Measurements from ENCODE around the gene ALPI. TPM values are rescaled to one million over a fixed set of nuclear protein-coding genes. Genes with fewer than 3 reads are reported as not detected.

The ALPI gene
- total and polyA plus RNA-seq, 12 donors, result not detected

GRCh38 chr2:232437195-232437571 lies 18.8 kb upstream of the ALPI start:
- intact Hi-C loops (cut with DNase I), result loop anchor here in 7 of 10 donors (5.0 to 10.0 kb wide), 6 partner anchors 95 to 530 kb away; partner anchors contain the start of gene NPPC (in 1 of the 7)
- H3K27me3 ChIP-seq, result peaks cover 0 to 11% (median 4%) of the 10 kb centered on the region in 7 donors
- H3K27ac ChIP-seq, result no peak overlapping the region
- no peak for TF ChIP-seq CTCF (IDR thresholded peaks at IDR 0.05)
- no peak overlapping the region for H3K4me3 ChIP-seq
- WGBS, 2 donors, result 81 to 88% methylated on average over 12 of the region's 12 CpGs
- no peaks in the 10 kb centered on the region for H3K9me3 ChIP-seq
- no peak for ATAC-seq
- no peaks in the 10 kb centered on the region for H3K36me3 ChIP-seq
- no peak for DNase-seq
- peaks cover 0 to 11% (median 0%) of the 10 kb centered on the region in 9 donors for H3K4me1 ChIP-seq

- DNase-seq, result no peak
- no peak overlapping the region for H3K4me3 ChIP-seq
- ATAC-seq, result no peak
- H3K4me1 ChIP-seq, result peaks cover 0 to 11% (median 0%) of the 10 kb centered on the region in 9 donors
- 86 to 91% methylated on average over 12 of the region's 12 CpGs for WGBS, 2 donors
- peaks cover 0 to 11% (median 4%) of the 10 kb centered on the region in 7 donors for H3K27me3 ChIP-seq
- H3K27ac ChIP-seq, result no peak overlapping the region
- no peaks in the 10 kb centered on the region for H3K36me3 ChIP-seq
- no peaks in the 10 kb centered on the region for H3K9me3 ChIP-seq
- TF ChIP-seq CTCF (IDR thresholded peaks at IDR 0.05), result no peak
- intact Hi-C loops (cut with DNase I), result loop anchor here in 7 of 10 donors (5.0 to 10.0 kb wide), 6 partner anchors 96 to 531 kb away; partner anchors contain the start of gene NPPC (in 1 of the 7)
These were observed 17.9 kb upstream of the ALPI start for GRCh38 chr2:232438091-232438490.

- Histone ChIP-seq H3K4me1 (peaks cover 0 to 11% (median 0%) of the 10 kb centered on the region in 9 donors), H3K9me3 (no peaks in the 10 kb centered on the region), H3K27me3 (peaks cover 0 to 12% (median 4%) of the 10 kb centered on the region in 7 donors), H3K27ac (no peak overlapping the region), H3K4me3 (no peak overlapping the region), H3K36me3 (no peaks in the 10 kb centered on the region)
- WGBS, 2 donors, result 73 to 79% methylated on average over 20 to 21 of the region's 22 CpGs
- intact Hi-C loops (cut with DNase I), result loop anchor here in 7 of 10 donors (5.0 to 10.0 kb wide), 6 partner anchors 97 to 532 kb away; partner anchors contain the start of gene NPPC (in 1 of the 7)
- DNase-seq (no peak), ATAC-seq (peak in 7 of 8 donors; percentile 34 to 67 (median 51))
- peak; percentile 25 to 68 (median 59) for TF ChIP-seq CTCF (IDR thresholded peaks at IDR 0.05)
These were observed 16.8 kb upstream of the ALPI start for GRCh38 chr2:232438951-232439757.

GRCh38 chr2:232439758-232440135 lies 16.2 kb upstream of the ALPI start:
- H3K4me3 ChIP-seq, result no peak overlapping the region
- H3K4me1 ChIP-seq, result peaks cover 0 to 11% (median 0%) of the 10 kb centered on the region in 9 donors
- peaks cover 0 to 15% (median 4%) of the 10 kb centered on the region in 7 donors for H3K27me3 ChIP-seq
- TF ChIP-seq CTCF (IDR thresholded peaks at IDR 0.05), result peak in 7 of 9 donors; percentile 36 to 51 (median 43)
- DNase-seq, result no peak
- ATAC-seq, result no peak
- 29 to 55% methylated on average over 2 to 3 of the region's 5 CpGs for WGBS, 2 donors
- H3K9me3 ChIP-seq, result no peaks in the 10 kb centered on the region
- H3K27ac ChIP-seq, result no peak overlapping the region
- no peaks in the 10 kb centered on the region for H3K36me3 ChIP-seq
- intact Hi-C loops (cut with DNase I), result loop anchor here (1.0 to 10.0 kb wide), 10 partner anchors 83 to 533 kb away; partner anchors contain the start of genes PRSS56 (in 3 of the 10), CHRND (in 1 of the 10) and NPPC (in 1 of the 10)

Measured in heart right ventricle (tissue), 16 donors.